NCI-H69 (cell line): Measurements from ENCODE around the gene SUPV3L1.
"Not testable (repeated sequence)": the region's sequence is repeated elsewhere in the genome, so short reads cannot be mapped to it uniquely, and the experiment has no call there.

Experiments used
- DNase-seq: peaks from one replicate; lab custom pipeline; 2025; lab: John Stamatoyannopoulos, UW

The SUPV3L1 gene

GRCh38 chr10:69179743-69180524 is at the start of gene SUPV3L1:
SUPV3L1 (plus strand) TSS chr10:69180234; CDS start chr10:69180292, 58 bp downstream.
- DNase-seq: peak; percentile 94

- no peak for DNase-seq
Measured at GRCh38 chr10:69130251-69130650, 49.8 kb upstream of the SUPV3L1 start.

GRCh38 chr10:69139961-69140360 is 40.1 kb upstream of the SUPV3L1 start:
- DNase-seq: no peak

- DNase-seq: no peak
Measured at GRCh38 chr10:69141304-69141703, 38.7 kb upstream of the SUPV3L1 start.

- DNase-seq: not testable (repeated sequence)
Measured at GRCh38 chr10:69142074-69142473, 38.0 kb upstream of the SUPV3L1 start.

GRCh38 chr10:69142983-69143382 is 37.1 kb upstream of the SUPV3L1 start:
- no peak for DNase-seq

- no peak for DNase-seq
Measured at GRCh38 chr10:69145329-69145728, 34.7 kb upstream of the SUPV3L1 start.

GRCh38 chr10:69145864-69146263 is 34.2 kb upstream of the SUPV3L1 start:
- DNase-seq: no peak

- no peak for DNase-seq
Measured at GRCh38 chr10:69146759-69147158, 33.3 kb upstream of the SUPV3L1 start.

- DNase-seq: no peak
Measured at GRCh38 chr10:69151984-69152383, 28.1 kb upstream of the SUPV3L1 start.

GRCh38 chr10:69153227-69153626 is 26.8 kb upstream of the SUPV3L1 start:
- no peak for DNase-seq

GRCh38 chr10:69160809-69161241 is 19.2 kb upstream of the SUPV3L1 start:
- no peak for DNase-seq

GRCh38 chr10:69168493-69168892 is 11.5 kb upstream of the SUPV3L1 start:
- DNase-seq: no peak

- no peak for DNase-seq
Measured at GRCh38 chr10:69172241-69172982, 7.6 kb upstream of the SUPV3L1 start.

GRCh38 chr10:69175326-69175725 is 4.7 kb upstream of the SUPV3L1 start:
- DNase-seq: not testable (repeated sequence)

GRCh38 chr10:69176823-69177222 is 3.2 kb upstream of the SUPV3L1 start:
- DNase-seq: no peak

- peak; percentile 63 for DNase-seq
Measured at GRCh38 chr10:69179089-69179742, 818 bp upstream of the SUPV3L1 start.

- DNase-seq: no peak
Measured at GRCh38 chr10:69180525-69181204, 631 bp downstream of the SUPV3L1 start.

GRCh38 chr10:69181433-69181832 is 1.4 kb downstream of the SUPV3L1 start:
- no peak for DNase-seq

GRCh38 chr10:69182005-69182404 is 2.0 kb downstream of the SUPV3L1 start:
- DNase-seq: no peak

GRCh38 chr10:69186524-69186923 is 6.5 kb downstream of the SUPV3L1 start:
- DNase-seq: no peak

- DNase-seq: no peak
Measured at GRCh38 chr10:69201045-69201444, 21.0 kb downstream of the SUPV3L1 start.
